ENCODE measurements around the gene MEMO1.
"Not testable (repeated sequence)": the region's sequence is repeated elsewhere in the genome, so short reads cannot be mapped to it uniquely, and the experiment has no call there.

The MEMO1 gene
- 6.2 to 8.5 (median 8.0) reads per million in 3 experiments for total RNA-seq

DNA sequence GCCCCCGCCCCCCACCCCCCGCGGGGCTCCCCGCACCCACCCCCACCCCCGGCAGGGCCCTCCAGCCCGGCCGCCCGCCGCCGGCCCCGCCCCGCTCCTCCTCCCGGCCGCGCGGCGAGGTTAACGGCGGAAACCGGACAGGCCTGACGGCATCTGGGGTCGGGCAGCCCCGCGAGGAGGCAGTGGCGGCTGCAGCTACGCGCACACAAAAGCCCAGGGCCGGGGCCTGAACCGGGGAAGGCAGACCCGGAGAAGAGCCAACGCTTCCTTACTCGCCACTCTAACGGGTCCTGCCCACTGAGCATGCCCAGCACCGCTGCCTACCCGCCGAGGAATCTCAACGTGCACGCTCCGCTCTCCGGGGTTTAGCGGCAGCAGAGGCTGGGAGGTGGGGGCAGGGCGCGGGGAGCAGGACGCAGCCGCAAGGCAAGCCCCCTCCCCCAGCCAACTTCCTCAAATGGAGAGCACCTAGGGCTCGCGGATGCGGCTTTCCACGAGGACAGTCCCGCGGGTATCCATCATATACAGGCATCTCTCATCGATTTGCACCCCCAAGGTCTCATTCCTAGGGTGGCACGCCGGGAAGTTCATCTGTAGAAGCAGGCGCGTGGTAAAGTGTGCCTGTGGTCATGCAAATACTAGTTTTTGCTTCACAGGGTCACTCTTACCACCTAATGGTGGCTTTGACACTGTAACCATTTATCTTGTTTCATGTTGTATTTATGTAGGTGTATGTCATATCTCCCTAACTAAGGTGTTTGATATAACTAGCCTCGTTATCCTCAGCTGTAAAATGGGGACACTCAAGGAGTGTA, at the start of gene MEMO1:
TSS of gene MEMO1 (minus strand) at position 339 of the 815 bp plus-strand sequence. CDS start 761 bp downstream, outside the sequence.
- peak; percentile 93 for DNase-seq

DNA sequence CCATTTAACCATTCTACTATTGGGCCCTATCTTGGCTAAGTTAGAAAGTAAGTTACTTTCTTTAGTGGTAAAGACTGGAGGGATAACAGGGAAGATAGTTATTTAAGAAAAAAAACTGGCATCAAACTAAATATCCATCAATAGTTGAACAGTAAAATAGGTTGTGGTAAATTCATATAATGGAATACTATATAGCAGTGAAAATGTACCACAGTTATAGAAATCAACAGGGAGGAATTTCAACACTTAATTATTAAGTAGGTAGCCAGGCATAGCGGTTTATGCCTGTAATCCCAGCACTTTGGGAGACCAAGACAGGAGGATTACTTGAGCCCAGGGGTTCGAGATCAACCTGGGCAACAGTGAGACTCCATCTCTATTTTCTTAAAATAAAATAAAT, 49.5 kb upstream of the MEMO1 start:
- no peak for DNase-seq

DNA sequence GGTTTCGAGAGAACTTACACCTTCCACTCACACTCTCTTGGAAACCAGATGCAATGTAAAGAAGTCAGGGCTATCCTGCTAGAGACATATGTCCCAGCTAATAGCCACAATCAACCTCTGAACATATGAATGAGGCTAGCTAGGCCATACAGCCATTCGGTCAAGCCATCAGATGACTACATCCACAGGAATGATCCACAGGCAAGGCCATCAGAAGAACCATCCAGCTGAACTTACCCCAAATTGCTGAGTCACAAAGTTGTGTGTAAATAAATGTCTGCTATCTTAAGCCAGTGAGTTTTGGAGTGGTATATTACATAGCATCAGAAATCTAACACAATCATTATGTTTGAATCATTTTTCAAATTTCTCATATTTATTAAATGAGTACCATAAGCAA, 47.3 kb upstream of the MEMO1 start:
- no peak for DNase-seq

DNA sequence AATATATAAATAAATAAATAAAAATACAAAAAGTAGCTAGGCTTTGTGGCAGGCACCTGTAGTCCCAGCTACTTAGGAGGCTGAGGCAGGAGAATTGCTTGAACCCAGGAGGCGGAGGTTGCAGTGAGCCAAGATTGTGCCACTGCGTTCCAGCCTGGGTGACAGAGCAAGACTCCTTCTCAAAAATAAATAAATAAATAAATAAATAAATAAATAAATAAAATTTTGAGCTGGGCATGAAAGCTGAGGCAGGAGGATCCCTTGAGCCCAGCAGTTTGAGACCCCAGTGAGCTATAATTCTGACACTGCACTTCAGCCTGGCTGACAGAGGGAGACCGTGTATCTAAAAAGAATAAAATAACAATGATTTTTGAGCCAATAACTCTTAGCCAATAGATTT, 43.8 kb upstream of the MEMO1 start:
- DNase-seq, result not testable (repeated sequence)

DNA sequence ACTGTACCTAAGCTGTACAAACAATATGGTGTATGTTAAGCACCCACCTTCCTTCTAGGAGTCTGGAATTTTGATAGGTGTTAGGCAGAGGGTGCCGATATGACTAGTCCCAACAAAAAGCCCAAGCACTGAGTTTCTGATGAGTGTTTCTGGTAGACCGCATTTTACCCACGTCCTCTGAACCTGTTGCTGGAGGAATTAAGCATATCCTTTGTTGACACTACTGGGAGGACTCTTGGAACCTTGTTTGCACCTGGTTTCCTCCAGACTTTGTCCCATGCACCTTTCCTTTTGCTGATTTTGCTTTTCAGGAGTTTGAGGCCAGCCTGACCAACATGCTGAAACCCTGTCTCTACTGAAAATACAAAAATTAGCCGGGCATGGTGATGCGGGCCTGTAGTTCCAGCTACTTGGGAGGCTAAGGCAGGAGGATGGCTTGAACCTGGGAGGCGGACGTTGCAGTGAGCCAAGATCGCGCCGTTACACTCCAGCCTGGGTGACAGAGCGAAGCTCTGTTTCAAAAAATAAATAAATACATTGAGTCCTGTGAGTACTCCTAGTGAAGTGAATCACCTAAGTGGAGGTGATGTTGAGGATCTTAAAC, 41.1 kb upstream of the MEMO1 start:
- no peak for DNase-seq

DNA sequence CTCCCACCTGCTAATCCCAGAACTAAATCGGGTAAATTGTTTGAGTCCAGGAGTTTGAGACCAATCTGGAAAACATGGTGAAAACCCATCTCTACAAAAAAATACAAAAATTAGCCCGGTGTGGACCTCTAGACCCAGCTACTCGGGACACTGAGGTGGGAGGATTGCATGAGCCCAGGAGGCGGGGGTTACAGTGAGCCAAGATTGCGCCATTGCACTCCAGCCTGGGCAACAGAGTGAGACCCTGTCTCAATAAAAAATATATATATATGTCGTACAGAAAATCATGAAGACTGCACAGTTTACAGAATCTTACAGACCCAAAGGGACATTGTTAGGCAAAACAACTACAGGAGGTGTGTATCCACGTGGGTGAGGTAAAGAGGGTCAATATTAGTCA, 32.8 kb upstream of the MEMO1 start:
- no peak for DNase-seq

DNA sequence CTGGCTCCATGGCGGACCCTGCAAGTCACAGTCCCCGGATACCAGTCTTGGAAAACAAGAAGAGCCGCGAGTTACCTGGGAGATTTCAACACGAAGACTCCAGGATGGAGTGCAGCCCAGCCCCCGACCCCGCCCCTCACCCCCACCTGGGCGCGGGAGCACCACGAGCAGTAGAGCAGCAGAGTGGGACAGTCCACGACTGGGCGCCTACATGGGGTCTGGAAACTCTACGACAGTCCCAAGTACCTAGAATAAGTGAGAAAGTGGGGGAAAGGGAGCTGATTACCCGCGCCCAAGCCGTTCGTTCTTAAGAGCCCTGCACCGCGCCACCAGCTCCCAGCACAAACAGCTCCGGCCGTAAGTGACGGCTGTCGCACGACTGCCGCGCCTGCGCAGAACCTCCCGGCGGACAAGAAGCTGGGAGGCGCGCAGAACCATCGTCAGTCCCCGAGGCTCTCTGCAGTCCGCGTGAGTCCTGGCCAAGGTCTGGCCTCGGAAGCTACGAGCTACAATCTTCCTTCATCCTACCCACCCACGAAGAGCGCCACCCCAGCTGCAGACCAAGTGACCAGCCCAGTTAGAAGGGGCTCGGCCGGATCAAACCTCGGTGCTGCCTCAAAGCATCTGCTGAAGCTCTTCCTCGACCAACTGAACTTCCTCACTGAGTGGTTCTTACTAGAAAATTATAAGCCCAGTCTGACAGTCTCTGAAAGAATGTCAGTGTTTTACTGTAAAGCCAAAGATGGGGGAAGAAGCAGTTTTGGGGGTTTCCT, 28.8 kb upstream of the MEMO1 start, which contains the start of gene DPY30:
TSS of gene DPY30 (minus strand) at position 359 of the 773 bp plus-strand sequence. CDS start at position 10, 349 bp downstream.
- peak; percentile 88 for DNase-seq

DNA sequence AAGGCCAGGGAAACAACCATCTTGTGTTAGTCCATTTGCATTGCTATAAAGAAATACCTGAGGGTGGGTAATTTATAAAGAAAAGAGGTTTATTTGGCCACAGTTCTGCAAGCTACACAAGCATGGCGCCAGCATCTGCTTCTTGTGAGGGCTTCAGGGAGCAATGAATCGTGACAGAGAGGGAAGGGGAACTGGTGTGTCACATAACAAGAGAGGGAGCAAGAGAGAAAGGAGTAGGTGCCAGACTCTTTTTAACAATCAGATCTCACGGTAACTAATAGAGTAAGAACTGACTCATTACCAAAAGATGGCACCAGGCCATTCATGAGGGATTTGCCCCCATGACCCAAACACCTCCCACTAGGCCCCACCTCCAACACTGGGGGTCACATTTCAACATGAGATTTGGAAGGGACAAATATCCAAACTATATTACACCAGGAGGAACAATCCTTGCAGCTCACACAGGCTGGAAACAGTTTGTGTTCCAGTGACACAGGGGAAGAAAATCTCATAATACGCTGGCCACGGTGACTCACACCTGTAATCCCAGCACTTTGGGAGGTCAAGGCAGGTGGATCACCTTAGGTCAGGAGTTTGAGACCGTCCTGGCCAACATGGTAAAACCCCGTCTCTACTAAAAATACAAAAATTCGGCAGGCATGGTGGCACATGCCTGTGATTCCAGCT, 23.5 kb upstream of the MEMO1 start:
- not testable (repeated sequence) for DNase-seq

DNA sequence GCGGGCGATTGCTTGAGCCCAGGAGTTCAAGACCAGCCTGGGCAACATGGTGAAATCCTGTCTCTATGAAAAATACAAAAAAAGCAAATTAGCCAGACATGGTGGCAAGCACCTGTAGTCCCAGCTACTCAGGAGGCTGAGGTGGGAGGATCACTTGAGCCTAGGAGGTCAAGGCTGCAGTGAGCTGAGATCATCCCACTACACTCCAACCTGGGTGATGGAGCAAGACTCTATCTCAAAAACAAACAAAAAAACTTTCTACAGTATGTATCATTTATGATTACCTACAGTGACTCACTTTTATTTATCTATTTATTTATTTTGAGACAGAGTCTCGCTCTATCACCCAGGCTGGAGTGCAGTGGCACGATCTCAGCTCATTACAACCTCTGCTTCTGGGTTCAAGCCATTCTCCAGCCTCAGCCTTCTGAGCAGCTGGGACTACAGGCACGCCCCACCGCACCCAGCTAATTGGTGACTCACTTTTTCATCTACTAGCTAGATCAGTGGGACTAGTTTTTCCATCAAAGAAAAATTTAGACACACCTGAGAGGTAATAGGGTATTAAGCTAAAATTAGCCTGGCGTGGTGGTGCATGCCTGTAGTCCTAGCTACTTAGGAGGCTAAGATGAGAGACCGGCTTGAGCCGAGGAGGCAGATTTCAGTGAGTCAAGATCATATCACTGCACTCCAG, 8.1 kb upstream of the MEMO1 start:
- DNase-seq, result not testable (repeated sequence)

DNA sequence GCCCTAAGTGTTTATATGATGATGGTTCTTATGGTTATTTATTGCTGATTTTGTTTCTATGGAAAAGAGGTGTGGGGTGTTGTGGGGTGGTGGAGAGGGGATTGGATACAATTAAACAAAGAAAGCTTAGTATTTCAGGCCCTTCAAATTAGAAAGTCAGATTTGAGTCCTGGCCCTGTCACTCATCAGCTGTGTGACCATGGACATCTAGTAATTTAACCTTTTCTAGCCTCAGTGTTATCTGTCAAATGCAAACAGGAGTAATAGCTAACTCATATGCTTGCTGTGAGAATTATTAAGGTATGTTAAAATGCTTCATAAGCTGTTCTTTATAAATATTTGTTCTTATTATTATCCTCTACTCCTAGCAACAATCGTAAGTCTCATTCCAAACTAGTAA, 2.1 kb upstream of the MEMO1 start:
- no peak for DNase-seq

DNA sequence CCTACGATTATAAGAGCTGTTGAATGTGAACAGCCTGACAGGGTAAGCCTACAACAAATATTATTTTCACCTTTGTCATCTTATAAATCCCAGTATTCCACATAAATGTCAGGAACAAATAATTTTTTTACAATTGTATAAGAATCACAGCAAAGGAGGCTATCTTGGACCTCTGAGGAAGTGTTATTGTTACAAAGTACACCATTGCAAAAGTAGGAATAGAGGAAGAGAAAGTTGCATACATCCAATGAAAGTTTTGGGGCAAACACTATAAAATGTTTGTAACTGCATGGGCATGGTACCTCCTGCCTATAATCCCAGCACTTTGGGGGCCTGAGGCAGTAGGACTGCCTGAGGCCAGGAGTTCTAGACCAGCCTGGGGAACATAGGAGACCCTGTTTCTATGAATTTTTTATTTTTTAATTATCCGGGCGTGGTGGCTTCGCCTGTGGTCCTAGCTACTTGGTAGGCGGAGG, 715 bp upstream of the MEMO1 start:
- DNase-seq, result no peak

DNA sequence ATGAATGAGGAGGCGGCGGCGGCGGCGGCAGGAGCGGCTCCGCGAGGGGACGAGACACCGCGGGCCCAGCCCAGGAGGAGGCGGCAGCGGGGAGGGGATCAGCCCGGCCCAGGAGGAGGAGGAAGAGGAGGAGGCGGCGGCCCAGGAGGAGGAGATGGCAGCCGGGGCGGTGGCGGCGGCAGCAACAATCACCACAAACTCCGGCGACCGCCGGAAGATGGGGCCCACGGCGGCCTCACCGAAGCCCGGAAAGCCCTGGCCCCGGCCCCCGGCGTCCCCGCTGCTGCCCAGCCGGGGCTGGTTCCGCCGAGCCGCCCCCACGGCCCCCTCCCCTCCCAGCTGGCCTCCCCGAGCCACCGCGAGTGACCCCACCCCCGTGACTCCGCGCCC, 533 bp downstream of the MEMO1 start:
- DNase-seq, result peak; percentile 75

DNA sequence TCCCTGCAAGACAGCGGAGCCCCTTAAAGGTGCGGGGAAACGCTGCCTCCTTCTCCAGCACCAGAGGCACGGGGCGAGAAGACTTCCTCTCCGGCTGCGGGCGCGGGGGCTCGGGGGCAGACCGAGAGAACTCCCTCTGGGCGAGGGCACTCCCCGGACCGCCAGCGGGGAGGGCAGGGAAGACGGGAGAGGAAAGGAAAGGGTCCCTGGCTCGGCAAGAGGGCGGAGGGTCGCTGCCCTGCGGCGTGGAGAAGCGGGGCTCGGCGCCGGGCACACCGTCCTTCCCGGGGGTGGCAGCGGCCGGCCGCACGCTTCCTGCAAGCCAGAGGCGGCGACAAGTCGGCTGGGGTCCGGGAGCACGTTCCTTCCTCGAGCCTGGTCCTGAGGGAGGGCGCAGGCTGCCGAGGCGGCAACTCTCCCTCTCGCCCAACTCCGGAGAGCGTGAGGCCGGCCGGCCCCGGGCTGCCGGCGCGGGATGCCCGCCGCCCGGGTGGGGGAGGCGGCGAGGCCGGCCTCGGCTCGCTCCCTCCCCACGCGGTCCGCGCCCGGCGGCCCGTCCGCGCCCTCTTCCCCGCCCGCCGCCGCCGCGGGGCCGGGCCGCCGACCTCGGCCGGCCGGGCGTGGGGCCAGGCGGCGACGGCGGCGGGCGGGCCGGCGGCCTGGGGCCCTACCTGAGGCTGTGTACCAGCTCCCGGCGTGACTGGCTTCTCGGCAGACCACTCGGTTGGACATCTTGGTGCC, 1.1 kb downstream of the MEMO1 start:
- peak; percentile 36 for DNase-seq

DNA sequence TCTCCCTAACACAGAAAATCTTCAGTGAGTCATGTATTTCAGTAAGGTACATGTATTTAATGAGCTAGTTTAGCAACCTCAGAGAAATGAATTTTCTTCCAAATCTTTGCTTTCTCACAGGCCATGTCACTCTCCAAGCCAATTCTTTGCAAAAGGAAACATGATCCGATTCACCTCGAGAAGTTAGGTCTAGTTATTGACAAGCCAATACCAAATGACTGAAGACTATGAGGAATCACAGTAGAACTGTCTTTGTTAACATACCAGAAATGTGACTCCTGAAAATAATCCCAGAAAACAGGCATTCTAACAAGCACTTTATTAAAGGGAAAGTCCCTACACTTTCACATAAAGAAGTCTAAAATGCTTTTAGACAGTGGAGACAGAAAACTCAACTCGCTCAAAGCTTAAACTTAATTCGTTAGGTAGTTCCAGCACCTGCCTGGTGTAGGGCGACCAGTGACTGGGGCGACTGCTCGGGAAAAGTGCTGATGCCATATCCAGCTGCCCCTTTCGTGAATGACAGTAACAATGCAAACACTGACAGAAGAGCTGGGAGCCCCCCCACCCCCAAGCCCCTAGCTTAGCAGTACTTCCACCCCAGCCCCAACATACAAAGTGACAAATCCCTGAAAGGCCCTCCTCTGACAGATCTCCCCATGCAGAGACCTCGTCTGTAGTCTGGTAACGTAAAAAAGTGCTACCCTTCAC, 1.8 kb downstream of the MEMO1 start:
- peak; percentile 8 for DNase-seq

DNA sequence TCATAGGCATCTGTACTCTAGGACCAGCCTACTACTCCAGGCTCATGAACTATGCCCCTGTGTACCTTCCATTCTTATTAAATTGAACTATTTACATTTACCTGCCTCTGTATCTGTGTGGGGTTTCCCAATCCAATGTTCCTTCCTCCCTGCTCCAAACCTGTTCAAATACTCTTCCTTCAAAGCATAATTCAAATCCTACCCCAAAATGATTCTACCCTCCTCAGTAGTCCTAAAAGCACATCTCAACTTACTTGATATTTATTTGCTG, 3.8 kb downstream of the MEMO1 start:
- no peak for DNase-seq

DNA sequence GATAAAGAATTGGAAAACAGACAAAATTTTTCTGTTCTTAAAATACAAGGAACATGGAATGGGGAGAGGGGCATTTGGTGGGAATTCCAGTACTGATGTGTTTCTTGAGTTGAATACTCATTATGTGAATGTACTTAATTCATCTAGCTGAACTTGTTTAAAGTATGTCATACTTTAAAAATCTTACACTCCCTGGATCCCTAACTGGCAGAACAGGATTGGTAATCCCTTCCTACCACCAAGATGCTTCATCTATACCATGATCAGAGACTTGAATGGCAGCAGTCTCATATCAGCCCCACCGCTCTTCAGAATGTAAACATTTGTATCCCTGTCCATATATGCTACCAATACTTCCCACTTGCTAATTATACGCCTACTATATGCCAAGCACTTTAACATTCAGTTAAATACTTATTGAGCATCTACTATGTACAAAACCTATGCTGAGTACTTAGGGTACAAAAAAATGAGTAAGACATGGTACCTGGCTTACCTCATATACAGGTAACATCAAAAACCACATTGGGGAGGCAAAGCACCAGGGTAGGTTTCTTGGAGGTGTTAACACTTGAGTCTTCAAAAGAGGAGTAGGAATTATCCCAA, 5.3 kb downstream of the MEMO1 start:
- DNase-seq, result no peak

DNA sequence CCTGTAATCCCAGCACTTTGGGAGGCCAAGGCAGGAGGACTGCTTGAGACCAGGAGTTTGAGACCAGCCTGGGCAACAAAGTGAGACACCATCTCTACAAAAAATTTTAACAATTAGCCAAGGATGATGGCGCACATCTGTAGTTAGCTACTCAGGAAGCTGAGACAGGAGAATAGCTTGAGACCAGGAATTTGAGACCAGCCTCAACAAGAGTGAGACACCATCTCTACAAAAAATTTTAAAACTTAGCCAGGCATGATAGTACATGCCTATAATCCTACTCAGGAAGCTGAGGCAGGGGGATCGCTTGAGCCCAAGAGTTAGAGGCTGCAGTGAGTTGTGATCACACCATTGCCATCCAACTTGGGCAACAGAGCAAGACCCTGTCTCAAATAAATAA, 7.0 kb downstream of the MEMO1 start:
- no peak for DNase-seq

DNA sequence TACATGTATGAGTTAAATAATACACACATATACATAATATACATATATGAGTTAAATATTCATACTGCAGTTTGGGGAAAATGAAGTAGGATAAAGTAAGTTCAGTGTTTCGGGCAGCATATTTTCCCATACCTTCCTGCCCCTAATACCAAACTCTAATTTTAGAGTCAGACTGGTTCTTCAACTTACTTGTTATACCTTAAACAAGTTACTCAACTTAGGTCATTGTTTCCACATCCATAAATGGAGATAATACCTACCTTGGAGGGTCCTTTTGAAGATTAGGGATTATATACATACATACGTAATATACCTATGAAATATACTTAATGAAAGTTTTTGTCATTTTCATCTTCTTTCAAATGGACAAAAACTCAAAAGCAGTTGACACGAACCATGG, 8.4 kb downstream of the MEMO1 start:
- no peak for DNase-seq

DNA sequence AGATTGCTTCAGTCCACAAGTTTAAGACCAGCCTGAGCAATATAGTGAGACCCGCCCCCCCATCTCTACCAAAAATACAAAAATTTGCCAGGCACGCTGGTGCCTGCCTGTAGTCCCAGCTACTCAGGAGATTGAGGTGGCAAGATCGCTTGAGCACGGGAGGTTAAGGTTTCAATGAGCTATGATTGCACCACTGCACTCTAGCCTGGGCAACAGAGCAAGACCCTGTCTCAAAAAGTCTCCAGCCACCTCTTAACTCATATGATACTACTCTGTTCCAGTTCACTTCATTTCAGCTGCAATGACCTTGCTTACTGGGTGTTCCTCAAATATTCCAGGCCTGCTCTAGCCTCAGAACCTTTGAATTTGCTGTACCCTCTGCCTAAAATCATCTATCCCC, 11.4 kb downstream of the MEMO1 start:
- no peak for DNase-seq

DNA sequence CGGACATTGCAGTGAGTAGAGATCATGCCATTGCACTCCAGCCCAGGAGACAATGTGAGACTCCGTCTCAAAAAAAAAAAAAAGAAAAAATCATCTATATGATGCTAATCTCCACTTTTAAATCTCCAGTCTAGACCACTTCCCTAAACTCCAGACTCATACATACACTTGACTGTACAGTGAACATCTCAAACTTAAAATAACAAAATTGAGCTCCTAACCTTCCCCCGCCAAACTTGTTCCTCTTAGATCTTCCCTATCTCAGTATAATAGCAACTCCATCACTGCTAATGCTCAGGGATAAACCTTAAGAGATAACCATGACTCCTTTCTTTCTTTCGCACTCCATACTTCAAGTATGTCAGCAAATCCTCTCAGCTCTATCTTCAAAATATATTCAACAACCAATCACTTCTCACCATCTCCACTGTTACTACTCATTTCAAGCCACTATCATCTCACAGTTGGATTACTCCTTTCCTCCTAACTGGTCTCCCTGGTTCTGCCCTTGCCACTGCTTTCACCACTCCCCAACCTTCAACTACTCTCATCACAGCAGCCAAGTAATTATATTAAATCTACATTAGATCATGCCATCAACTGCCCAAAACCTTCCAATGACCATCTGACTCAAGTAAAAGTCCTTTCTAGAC, 12.0 kb downstream of the MEMO1 start:
- DNase-seq, result no peak

Data from central memory CD4-positive, alpha-beta T cell (primary cell).